ENCODE results near the gene SOX1.

- TF ChIP-seq CTCF (IDR thresholded peaks at IDR 0.05), result no peak
- TF ChIP-seq EP300 (IDR thresholded peaks at IDR 0.05), result no peak
Measured at GRCh38 chr13:112102243-112102642, 35.3 kb downstream of the SOX1 start.

Data from ovary (tissue), 3 donors.